ENCODE data around the gene PTN.
"Not testable (repeated sequence)": the region's sequence is repeated elsewhere in the genome, so short reads cannot be mapped to it uniquely, and the experiment has no call there.

PTN gene

GRCh38 chr7:137206770-137207169 is 136.8 kb downstream of the PTN start:
- no peak overlapping the region for H3K4me3 ChIP-seq (ENCODE audit: low read length)
- no peaks in the 10 kb centered on the region for H3K9me3 ChIP-seq (ENCODE audit: control insufficient read depth, low read depth, low read length)
- no peaks in the 10 kb centered on the region for H3K27me3 ChIP-seq (ENCODE audit: control insufficient read depth, insufficient read depth, low read length)
- H3K36me3 ChIP-seq (ENCODE audit: control insufficient read depth, low read depth, low read length): no peaks in the 10 kb centered on the region
- H3K4me1 ChIP-seq (ENCODE audit: control insufficient read depth, low read depth, low read length): no peaks in the 10 kb centered on the region
- H3K27ac ChIP-seq (ENCODE audit: low read length): no peak overlapping the region
- no peak overlapping the region for H3K9ac ChIP-seq (ENCODE audit: low read length)

GRCh38 chr7:137204246-137204645 is 139.3 kb downstream of the PTN start:
- Histone ChIP-seq H3K9ac (ENCODE audit: low read length) (no peak overlapping the region), H3K9me3 (ENCODE audit: control insufficient read depth, low read depth, low read length) (no peaks in the 10 kb centered on the region), H3K4me3 (ENCODE audit: low read length) (no peak overlapping the region), H3K27me3 (ENCODE audit: control insufficient read depth, insufficient read depth, low read length) (no peaks in the 10 kb centered on the region), H3K27ac (ENCODE audit: low read length) (no peak overlapping the region), H3K4me1 (ENCODE audit: control insufficient read depth, low read depth, low read length) (no peaks in the 10 kb centered on the region), H3K36me3 (ENCODE audit: control insufficient read depth, low read depth, low read length) (no peaks in the 10 kb centered on the region)

- no peaks in the 10 kb centered on the region for H3K27me3 ChIP-seq (ENCODE audit: control insufficient read depth, insufficient read depth, low read length)
- no peaks in the 10 kb centered on the region for H3K4me1 ChIP-seq (ENCODE audit: control insufficient read depth, low read depth, low read length)
- H3K36me3 ChIP-seq (ENCODE audit: control insufficient read depth, low read depth, low read length): no peaks in the 10 kb centered on the region
- no peaks in the 10 kb centered on the region for H3K9me3 ChIP-seq (ENCODE audit: control insufficient read depth, low read depth, low read length)
- H3K9ac ChIP-seq (ENCODE audit: low read length): no peak overlapping the region
- no peak overlapping the region for H3K27ac ChIP-seq (ENCODE audit: low read length)
- no peak overlapping the region for H3K4me3 ChIP-seq (ENCODE audit: low read length)
Measured at GRCh38 chr7:137203351-137203750, 140.2 kb downstream of the PTN start.

- Histone ChIP-seq H3K27me3 (ENCODE audit: control insufficient read depth, insufficient read depth, low read length) (no peaks in the 10 kb centered on the region), H3K36me3 (ENCODE audit: control insufficient read depth, low read depth, low read length) (no peaks in the 10 kb centered on the region), H3K4me3 (ENCODE audit: low read length) (no peak overlapping the region), H3K27ac (ENCODE audit: low read length) (no peak overlapping the region), H3K4me1 (ENCODE audit: control insufficient read depth, low read depth, low read length) (no peaks in the 10 kb centered on the region), H3K9me3 (ENCODE audit: control insufficient read depth, low read depth, low read length) (no peaks in the 10 kb centered on the region), H3K9ac (ENCODE audit: low read length) (no peak overlapping the region)
Measured at GRCh38 chr7:137196648-137197047, 146.9 kb downstream of the PTN start.

- no peak overlapping the region for H3K9ac ChIP-seq (ENCODE audit: low read length)
- no peaks in the 10 kb centered on the region for H3K27me3 ChIP-seq (ENCODE audit: control insufficient read depth, insufficient read depth, low read length)
- no peak overlapping the region for H3K27ac ChIP-seq (ENCODE audit: low read length)
- no peaks in the 10 kb centered on the region for H3K4me1 ChIP-seq (ENCODE audit: control insufficient read depth, low read depth, low read length)
- H3K4me3 ChIP-seq (ENCODE audit: low read length): no peak overlapping the region
- no peaks in the 10 kb centered on the region for H3K9me3 ChIP-seq (ENCODE audit: control insufficient read depth, low read depth, low read length)
- H3K36me3 ChIP-seq (ENCODE audit: control insufficient read depth, low read depth, low read length): no peaks in the 10 kb centered on the region
Measured at GRCh38 chr7:137195996-137196395, 147.5 kb downstream of the PTN start.

GRCh38 chr7:137181619-137182018 is 161.9 kb downstream of the PTN start:
- H3K4me3 ChIP-seq (ENCODE audit: low read length); H3K36me3 ChIP-seq (ENCODE audit: control insufficient read depth, low read depth, low read length); H3K27ac ChIP-seq (ENCODE audit: low read length); H3K9ac ChIP-seq (ENCODE audit: low read length); H3K4me1 ChIP-seq (ENCODE audit: control insufficient read depth, low read depth, low read length); H3K27me3 ChIP-seq (ENCODE audit: control insufficient read depth, insufficient read depth, low read length); H3K9me3 ChIP-seq (ENCODE audit: control insufficient read depth, low read depth, low read length): not testable (repeated sequence)
